Omental fat pad (tissue), 4 donors: ENCODE measurements around the gene SLC16A3. TPM values are rescaled to one million over a fixed set of nuclear protein-coding genes. Genes with fewer than 3 reads are reported as not detected.

Experiments used
- ATAC-seq: fragments of 150-250 bp; one replicate; pipeline ENCODE4 v1.9.1; 2016; ENCODE audit warnings: mild to moderate bottlenecking, moderate library complexity; ENCODE audit not compliant: low FRiP score
- DNase-seq: peaks from one replicate; pipeline ENCODE4 v3.0.0-alpha.2; 2019; ENCODE audit warnings: low spot score
- CTCF ChIP-seq, 3 donors: fragments of 450-650 bp; IDR thresholded peaks; one replicate each; pipeline ENCODE4 v1.5.1; 2016 to 2017; ENCODE audit warnings: antibody characterized with exemption in 3 of 3, mild to moderate bottlenecking in 3 of 3, moderate library complexity in 2 of 3
- total RNA-seq, 4 donors: library from RNA; depleted of rRNA; stranded (reverse); fragments of >200 nt; gene quantifications; one replicate each; pipeline ENCODE4 v1.1.0, GENCODE V29; 2016

The SLC16A3 gene
- total RNA-seq, 4 donors from 2014 or later = 25.1 to 68.0 (median 27.5) TPM

- no peak for DNase-seq
- no peak for ATAC-seq
- no peak for TF ChIP-seq CTCF (IDR thresholded peaks at IDR 0.05)
Observed at GRCh38 chr17:82270651-82271050, 41.8 kb downstream of the SLC16A3 start.

- no peak for ATAC-seq
Observed at GRCh38 chr17:82271401-82271800, 42.6 kb downstream of the SLC16A3 start.

GRCh38 chr17:82272495-82273326 is 43.9 kb downstream of the SLC16A3 start:
- ATAC-seq = peak; percentile 8
- DNase-seq = no peak
- no peak for TF ChIP-seq CTCF (IDR thresholded peaks at IDR 0.05)

More at GRCh38 chr17:82271401-82271800, 42.6 kb downstream of the SLC16A3 start:
- no peak for TF ChIP-seq CTCF (IDR thresholded peaks at IDR 0.05)
- DNase-seq = no peak

GRCh38 chr17:82273327-82274133 is 44.7 kb downstream of the SLC16A3 start, which contains the start of gene CSNK1D:
Gene CSNK1D, minus strand, starts transcription at chr17:82273700. Its CDS starts 319 bp downstream, at chr17:82273381.
- ATAC-seq = peak; percentile 77
- peak; percentile 85 for DNase-seq
- TF ChIP-seq CTCF (IDR thresholded peaks at IDR 0.05) = no peak

- ATAC-seq (no peak), DNase-seq (no peak)
- no peak for TF ChIP-seq CTCF (IDR thresholded peaks at IDR 0.05)
Observed at GRCh38 chr17:82274134-82275020, 45.5 kb downstream of the SLC16A3 start.

GRCh38 chr17:82275326-82275725 is 46.5 kb downstream of the SLC16A3 start:
- no peak for TF ChIP-seq CTCF (IDR thresholded peaks at IDR 0.05)
- ATAC-seq = no peak
- no peak for DNase-seq
